Stimulated activated CD4-positive, alpha-beta T cell treated with anti-CD3 and anti-CD28 coated beads, Interleukin-4, amount 100 ng/mL, for 4 hours (primary cell): ENCODE data around the gene ANKRD33B.
"Not testable (repeated sequence)": the region's sequence is repeated elsewhere in the genome, so short reads cannot be mapped to it uniquely, and the experiment has no call there.

Experiments
- DNase-seq, 2 experiments: peaks; one replicate each; pipeline ENCODE4 v3.0.0-alpha.2; 2020

Gene ANKRD33B

DNA sequence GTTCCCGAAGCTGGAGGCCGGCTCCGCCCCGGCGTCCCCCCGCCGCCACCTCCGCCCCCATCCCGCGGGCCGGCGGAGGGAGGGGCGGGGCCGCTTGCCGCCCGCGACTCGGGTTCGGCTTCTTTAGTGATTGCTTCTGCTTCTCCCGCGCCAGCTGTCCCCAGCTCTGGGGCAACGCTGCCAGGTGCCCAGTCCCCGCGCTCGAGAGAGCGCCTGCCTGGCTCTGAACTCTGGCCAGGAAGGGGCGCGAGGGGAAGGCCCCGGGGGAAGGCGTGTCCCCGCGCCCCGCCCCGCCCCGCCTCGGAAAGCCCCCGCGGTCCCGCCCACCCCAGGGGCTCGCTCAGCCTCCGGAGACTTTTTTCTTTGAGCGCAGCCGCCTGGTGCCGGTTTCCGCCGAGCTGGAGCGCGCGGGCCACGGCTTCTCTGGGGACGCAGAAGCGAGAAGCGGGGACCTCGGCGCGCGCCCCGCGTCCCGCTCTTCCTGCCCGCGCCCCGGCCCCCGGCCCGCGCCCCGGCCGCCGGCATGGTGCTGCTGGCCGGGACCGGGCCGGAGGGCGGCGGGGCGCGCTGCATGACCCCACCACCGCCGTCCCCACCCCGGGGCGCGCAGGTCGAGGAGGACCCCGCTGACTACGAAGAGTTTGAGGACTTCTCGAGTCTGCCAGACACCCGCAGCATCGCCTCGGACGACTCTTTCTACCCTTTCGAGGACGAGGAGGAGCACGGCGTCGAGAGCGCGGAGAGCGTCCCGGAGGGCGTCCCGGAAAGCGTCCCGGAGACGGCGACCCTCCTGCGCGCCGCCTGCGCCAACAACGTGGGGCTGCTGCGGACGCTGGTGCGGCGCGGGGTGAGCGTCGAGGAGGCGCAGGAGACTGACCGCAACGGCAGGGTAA, at the start of gene ANKRD33B:
TSS of gene ANKRD33B (plus strand) at position 126 of the 893 bp plus-strand sequence. CDS start at position 524, 398 bp downstream.
- peak; percentile 77 to 83 for DNase-seq

DNA sequence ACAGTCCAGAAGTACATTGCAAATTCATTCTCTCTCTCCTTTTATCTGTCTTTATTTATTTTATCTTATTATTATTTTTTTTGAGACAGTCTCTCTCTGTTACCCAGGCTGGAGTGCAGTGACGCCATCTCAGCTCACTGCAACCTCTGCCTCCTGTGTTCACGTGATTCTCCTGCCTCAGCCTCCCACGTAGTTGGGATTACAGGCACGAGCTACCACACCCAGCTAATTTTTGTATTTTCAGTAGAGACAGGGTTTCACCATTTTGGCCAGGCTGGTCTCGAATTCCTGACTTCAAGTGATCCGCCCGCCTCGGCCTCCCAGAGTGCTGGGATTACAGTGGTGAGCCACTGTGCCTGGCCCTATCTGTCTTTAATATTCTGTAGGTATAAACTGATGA, 49.3 kb upstream of the ANKRD33B start:
- not testable (repeated sequence) for DNase-seq

DNA sequence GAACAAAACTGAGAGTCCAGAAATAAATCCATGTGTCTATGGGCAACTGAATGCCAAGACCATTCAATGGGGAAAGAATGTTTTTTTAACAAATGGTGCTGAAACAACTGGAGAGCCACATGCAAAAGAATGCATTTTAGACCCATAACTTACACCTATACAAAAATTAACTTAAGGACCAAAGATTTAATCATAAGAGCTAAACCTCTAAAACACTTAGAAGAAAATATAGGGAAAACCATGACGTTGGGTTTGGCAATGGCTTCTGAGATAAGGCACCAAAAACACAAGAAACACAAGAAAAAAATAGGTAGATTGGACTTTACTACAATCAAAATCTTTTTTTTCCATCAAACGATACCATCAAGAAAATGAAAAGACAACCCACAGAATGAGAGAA, 48.4 kb upstream of the ANKRD33B start:
- DNase-seq: no peak

DNA sequence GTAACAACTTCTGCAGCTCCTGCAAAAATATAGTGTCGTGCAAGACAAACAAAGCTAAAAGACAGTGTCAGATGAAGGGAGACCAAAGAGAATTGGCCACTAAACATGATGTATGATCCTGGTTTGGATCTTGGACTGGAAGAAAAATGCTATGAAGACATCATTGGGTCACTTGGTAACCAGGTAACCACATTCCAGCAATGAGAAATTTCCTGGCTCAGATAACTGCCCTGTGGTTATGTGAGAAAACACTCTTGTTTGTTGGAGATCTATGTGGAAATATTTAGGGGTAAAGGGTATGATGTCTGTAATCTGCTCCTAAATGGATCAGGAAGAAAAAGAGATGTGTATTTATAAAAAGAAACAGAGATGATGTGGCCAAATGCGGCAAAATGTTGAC, 45.5 kb upstream of the ANKRD33B start:
- DNase-seq: no peak

DNA sequence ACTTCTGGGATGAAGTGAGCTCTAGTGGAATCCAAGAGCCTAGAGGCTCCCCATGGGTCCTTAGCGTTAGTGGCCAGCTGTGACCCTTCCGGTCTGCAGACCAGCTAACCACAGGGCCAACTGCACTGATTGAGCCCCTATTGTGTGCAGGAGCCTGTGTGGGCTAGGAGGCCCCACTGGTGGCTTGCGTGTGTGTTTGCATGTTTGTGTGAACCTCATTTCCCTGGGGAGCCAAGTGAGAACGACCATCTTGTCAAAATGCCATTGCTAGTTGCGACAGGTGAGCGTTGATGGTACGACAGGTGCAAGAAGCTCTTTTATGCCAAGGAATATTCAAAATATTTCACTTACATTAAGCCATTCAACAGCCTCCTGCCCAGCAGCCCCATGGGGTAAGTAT, 44.1 kb upstream of the ANKRD33B start:
- DNase-seq: no peak

DNA sequence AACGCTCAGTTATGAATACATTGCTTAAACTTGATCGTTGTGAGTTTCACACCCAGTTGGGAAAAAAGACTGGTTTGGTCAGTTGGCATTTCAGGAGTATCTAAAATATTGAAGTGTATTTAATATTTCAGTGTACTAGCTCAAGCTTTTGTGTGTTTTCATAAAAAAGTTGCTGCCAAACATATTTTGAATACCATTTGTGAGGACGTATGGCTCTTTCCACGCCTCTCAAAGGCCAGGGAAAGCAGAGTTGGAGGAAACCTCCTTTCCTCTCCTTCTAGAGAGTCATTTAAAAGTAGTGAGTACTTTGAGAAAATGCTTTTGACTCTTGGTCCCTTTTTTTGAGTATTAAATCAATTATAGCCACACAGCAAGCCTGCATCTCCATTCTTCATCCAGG, 43.2 kb upstream of the ANKRD33B start:
- no peak for DNase-seq

DNA sequence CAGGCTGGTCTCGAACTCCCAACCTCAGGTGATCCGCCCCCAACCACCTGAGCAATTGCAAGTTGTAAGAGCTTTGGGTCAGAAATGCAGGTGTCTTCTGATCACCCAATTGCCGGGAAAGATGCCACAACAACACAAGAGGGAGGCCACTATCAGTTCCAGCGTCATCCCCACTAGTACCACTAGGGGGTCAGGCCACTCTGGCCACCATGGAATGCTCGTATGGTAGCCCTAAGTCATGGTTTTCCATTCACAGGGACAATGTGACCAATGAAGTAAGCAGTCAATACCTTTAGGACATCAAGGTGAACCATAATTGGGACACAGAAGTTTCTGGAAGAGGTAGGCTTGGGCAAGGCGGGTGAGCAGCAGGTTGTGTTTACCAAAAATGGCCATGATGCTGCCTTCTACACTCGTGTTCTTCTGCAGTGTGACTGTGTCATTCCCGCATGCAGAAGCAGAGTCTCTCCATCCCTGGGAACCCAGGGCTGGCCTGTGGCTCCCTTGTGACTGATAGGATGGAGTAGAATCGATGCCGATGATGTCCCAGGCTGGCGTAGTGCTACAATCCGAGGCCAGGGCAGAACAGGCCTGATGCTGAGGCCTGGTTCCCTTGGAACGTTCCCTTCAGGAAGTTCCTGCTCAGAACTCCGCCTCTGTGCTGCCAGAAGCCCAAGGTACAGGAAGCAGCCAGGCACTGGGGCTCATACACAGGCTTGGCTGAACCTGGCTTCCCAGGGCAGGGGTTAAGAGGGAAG, 42.2 kb upstream of the ANKRD33B start:
- no peak for DNase-seq

DNA sequence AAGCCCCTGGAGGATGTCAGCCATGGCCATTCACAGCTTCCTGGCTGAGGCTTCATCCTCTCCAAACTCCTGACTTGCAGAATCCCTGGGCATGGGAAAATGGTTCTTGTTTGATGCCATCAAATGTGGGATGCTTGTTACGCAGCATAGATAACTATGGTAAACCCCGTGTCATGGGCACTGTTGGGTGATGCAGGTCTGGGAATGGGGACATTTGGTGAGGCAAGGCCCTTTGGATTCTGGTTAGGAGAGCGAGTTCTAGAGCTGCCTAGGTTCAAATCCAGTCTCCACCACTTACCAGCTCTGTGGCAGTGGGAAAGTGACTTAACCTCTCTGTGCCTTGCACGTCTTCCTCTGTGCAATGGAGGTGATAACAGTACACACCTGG, 41.7 kb upstream of the ANKRD33B start:
- DNase-seq: no peak

DNA sequence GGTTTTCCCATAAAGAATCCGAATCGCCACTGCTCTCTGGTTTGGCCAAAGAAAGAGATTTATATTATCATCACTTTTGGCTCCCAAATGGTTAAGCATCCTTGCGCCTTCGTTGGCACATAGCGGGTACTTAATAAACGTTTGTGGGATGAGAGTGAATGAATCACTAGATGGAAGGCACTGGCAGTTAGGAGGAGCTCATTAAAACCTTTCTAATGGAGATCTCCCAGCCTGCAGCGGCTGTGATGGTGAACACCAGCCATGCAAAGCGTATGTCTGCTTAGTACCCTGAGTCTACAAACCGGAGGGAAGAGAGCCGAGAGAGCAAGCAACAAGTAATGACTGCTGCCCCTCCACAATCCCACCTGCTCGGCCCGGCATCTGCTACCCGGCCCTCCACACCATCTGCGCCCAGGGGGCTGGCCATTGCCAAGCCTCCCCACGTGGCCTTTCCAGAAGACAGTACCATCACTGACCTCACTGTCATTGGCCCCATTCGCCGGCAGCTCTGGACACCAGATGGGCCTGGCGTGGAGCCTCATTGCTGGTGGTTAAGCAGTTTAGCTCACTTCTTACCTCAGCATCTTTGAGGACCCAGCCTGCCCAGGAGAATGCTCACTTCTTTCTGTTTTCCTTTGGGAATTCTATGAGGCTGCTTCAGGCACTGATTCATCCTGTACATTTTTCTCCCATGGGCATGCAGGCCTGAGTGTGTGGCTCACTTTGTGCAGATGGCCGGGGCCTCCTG, 39.3 kb upstream of the ANKRD33B start:
- DNase-seq: no peak

DNA sequence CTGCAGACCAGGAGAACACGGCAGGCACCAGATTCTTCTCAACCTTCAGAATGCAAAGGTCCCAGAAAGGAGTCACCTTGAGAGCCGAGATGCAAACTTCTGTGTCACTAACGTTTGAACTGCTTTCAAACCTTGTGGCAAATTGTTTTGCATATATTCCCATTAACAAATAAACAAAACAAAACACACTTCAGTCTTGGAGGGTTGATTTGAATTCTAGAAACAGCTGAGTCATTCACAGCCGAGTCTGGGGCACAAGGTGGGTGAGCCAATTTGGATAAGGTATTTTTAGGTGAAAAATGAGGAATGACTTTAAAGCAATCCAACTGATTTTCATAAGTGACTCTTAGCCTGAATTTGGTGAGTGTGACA, 38.8 kb upstream of the ANKRD33B start:
- DNase-seq: no peak

DNA sequence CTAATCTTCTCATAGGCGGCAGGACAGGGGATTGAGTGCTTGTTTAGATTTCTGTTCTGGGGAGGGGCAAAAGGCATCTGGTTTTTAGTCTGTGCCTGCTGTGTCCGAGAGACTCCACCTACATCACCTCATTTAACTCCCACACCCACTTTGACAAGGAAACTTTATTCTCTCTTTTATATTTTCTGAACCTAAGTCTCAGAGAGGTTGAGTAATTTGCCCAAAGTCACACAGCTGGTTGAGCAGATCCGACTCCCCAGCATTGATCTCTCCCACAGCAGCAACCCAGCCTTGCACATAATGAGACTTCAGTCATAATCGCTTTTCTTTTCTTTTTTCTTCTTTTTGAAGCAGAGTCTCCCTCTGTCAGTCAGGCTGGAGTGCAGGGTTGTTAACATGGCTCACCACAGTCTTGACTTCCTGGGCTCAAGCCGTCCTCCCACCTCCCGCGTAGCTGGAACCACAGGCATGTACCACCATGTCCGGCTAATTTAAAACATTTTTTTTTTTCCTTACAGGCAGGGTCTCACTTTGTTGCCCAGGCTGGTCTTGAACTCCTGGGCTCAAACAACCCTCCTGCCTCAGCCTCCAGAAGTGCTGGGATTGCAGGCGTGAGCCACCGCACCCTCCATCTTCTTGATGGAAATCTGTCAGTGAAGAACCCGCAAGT, 36.5 kb upstream of the ANKRD33B start:
- DNase-seq: no peak

DNA sequence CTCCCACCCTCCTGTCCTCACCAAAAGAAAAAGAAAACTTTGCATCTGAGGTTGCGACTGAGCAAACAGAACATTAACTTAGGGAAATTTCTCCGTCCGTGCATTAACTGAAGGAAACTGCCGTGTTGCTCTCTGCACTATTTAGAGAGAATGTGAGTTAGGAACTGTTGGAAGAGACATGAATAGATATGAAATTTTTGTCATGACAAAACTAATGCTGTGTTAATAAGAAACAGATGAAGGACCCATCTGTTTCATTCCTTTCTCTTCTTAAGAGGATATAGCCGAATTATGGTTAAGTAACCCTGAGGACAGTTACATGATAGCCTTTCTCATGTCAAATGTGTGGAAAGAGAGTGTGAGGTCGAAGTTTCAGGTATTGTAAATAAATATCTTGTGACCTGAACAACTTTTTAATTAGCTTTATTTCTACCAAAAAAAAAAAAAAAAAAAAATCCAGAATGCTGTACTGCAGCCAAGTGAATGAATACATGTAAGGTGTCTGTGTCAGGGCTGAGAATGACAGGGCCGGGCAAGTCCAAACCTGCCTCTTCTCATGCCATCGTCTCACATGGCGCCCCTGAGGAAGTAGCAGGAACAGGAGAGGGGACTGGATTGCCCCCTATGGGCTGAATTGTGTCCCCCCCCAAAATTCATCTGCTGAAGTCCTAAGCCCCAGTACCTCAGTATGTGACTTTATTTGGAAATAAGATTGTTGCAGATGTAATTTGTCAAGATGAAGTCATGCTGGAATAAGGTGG, 35.6 kb upstream of the ANKRD33B start:
- no peak for DNase-seq

DNA sequence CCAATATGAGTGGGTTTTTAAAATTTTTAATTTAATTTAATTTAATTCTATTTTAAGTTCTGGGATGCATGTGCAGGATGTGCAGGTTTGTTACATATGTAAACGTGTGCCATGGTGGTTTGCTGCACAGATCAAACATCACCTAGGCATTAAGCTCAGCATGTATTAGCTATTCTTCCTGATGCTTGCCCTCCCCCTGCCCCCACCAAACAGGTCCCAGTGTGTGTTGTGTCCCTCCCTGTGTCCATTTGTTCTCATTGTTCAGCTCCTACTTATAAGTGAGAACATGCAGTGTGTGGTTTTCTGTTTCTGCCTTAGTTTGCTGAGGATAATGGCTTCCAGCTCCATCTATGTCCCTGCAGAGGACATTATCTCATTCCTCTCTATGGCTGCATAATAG, 35.0 kb upstream of the ANKRD33B start:
- no peak for DNase-seq

DNA sequence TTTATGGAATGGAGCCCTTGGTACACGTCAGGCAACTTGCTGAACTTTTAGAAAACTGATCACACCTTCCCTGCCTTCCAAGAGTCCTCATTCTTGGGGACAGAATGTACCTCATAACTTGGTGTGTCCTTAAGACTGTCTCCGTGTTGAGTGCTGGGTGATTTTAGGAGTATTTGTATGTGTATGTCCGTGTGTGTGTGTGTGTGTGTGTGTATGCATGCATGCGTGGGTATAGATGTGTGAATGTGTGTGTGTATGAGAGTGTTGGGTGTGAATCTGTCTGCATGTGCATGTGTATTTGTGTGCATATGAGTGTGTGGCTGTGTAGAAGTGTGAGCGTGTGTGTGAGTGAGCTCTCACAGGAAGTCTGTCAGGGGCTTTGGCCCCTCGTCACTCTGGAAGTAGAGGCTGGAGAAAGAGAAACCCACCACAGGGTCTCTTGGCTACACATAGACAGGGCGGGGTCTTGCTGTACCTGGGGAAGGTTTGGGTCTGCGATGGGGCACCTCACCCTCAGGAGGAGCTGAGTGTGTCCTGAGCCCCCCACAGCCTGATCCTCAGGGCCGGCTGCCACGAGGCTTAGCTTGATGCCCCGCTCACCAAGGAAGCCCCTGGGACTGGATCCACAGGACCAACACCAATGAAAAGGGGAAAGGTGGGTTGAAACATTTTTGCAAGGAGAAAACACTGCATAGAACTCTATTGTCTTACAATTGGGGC, 33.1 kb upstream of the ANKRD33B start:
- no peak for DNase-seq

DNA sequence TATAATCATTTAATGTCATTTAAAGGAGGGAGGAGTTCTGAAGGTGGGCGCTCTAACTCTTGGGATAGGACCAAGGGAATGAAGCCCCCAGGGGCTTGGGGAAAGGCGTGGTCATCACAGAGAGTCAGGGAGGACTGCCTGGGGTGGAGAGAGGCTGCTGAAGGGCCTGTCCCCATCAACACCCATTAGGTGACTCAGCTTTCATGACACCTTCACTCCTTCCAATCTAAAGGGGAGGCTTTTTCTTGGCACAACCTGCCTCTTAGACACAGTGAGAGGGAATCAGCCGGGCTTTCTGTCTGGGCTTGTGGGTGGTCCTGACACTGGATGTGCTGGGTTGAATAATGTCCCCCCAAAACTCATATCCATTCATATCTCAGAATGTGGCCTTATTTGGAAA, 31.4 kb upstream of the ANKRD33B start:
- no peak for DNase-seq

DNA sequence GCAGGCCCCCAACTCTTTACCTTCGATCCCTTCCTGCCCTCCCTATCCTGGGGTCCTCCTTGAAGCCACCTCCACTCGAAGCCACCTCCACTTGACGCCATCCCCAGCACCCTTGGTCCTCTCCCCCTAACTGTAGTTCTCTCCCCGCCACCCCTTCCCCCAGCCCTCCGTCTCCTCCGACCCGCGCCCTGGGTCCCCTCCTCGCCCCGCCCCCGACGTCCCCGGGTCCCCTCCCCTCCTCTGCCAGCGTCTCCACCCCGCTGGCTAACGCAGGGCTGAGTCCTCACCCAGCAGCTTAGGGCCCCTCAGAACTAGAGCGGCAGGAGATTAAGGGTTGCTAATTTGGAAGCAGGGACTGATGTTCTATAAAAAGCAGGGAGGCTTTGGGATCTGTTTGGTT, 30.6 kb upstream of the ANKRD33B start:
- no peak for DNase-seq

DNA sequence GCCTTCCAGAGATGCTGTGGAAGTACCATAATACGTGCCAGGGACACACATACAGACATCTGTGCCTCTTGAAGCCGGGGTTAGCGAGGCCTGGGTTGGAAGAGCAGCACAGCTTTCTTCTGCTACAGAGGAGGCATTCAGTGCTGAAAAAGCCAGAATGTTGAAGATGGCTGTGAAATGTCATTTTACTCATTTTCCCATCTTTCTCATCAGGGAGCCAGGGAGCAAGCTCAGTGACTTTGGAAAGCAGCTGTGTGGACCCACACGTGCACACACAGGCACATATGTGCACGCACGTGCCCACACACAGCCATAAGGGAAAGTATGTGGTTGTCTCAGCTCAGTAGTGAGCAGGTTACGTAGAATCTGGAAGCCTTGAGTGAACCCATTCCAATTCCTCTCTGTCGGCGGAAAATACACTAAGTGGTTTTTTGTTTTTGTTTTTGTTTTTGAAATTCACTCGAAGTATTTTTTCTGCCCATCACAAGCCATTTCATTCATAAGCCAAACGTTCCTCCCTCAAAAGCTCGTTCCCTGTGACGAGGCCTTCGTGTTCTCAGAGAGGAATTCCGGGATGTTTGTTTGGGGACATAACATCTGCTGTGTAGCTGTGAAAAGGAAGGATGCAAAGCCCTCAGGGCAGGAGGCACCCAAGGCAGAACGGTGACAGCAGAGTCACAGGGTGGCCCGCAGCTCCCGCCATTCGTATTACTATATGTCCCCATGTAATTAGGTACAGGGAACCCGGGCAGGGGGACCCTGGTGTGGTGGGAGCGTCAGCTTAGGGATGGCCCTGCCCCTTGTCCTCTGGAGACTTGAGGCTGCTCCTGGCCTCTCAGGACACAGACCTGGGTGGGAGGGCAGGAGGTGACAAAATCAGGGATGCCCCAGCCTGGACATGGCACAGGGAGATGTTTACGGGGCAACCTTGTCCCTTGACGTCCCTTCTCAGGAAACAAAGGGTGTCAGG, 29.0 kb upstream of the ANKRD33B start:
- DNase-seq: no peak

DNA sequence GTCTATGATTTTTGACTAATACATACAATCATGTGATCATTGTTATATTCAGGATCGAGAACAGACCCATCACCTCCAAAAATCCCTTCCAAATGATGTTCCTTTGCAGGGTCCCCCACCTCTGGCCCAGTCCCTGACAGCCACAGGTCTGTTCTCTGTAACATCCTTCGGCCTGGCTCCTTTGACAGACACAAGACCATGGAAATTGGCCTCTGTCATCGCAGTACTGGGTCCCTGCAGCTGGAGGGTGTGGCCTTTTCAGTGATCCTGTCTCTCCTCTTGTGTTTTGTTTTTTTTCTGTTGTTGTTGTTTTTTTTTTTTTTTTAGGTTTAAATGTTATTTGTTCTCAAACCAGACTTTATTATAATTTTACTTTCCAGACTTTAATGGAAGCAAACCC, 27.4 kb upstream of the ANKRD33B start:
- DNase-seq: no peak

DNA sequence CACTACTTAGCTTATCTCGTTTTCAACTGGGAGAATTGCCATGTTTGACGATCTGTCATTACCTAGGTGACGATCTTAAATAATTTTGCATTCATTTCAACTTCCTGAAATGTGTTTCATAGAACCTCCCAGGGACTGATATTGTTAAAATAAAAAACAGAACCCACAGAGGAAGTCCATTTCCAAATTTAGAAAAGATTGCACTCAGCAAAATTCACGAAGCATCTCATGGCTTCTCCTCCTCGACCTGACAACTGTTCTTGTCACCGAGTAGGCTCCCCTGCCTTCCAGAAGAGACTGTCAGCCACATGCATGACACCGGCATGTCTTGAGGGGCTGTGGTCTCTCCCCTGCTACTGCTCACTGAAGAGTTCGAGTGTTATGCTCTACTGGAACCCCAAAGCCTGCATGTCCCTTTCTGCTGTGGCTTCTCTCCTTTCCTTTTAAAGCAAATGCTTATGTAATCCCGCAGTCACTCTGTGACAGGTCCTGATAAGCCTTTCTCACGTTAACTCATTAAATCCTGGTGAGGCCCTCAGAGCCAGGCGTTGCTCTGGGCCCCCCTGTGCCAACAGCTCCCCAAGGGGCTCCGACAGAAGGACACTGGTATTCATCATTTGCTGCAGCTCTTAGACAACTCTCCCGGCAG, 26.8 kb upstream of the ANKRD33B start:
- no peak for DNase-seq

DNA sequence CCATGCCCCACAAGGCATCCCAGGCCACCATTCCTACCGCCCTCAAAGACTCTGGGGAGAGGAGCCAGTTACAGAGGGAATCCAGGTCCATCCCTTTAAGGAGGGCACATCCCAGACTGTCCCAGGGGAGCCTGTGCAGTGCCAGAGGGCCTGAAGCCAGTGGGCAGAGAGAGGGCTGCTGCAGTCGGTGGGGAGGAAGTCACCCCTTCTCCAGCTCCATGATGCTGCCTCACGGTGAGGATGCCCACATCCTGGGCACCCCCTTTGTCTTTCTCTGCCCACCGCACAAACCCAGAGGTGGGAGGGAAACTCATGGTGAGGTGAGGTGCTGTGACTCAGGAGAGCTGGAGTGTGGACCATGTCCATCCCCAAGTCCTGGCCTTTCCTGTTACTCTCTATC, 26.2 kb upstream of the ANKRD33B start:
- DNase-seq: no peak
